CD14-positive monocyte (primary cell): ENCODE data around the gene OR1F1. TPM values are rescaled to one million over a fixed set of nuclear protein-coding genes. Genes with fewer than 3 reads are reported as not detected.
A peak's percentile ranks its signal among the peaks of the same experiment; 100 is the strongest.

ENCODE experiments used
- DNase-seq, 3 donors: peaks; one replicate each; pipeline ENCODE4 v3.0.0-alpha.2; 2011 to 2022
- H2AFZ ChIP-seq: 2 replicates; pipeline ENCODE4 v1.6.0; 2012; ENCODE audit warnings: mild to moderate bottlenecking, low read depth, low read length, inconsistent platforms; ENCODE audit not compliant: insufficient read depth, poor library complexity, severe bottlenecking
- H3K27ac ChIP-seq, 2 donors: 1 replicate in 1 of 2; 2 replicates in 1 of 2; pipeline ENCODE4 v1.5.1; 2012 to 2013; ENCODE audit warnings: low read length in 2 of 2, control low read depth in 1 of 2, inconsistent platforms in 1 of 2, low read depth in 1 of 2, mild to moderate bottlenecking in 1 of 2
- H3K27me3 ChIP-seq, 2 donors: one replicate each; pipeline versions ENCODE4 v1.6.0 to v1.6.1; 2011 to 2013; ENCODE audit warnings: low read length in 2 of 2; ENCODE audit not compliant: control insufficient read depth in 2 of 2, insufficient read depth in 2 of 2
- H3K36me3 ChIP-seq, 2 donors: replicated peaks in 1 of 2; 1 replicate in 1 of 2; 2 replicates in 1 of 2; pipeline versions ENCODE4 v1.5.1 to v1.6.1; 2012 to 2013; ENCODE audit warnings: low read length in 2 of 2, control low read depth in 1 of 2, inconsistent platforms in 1 of 2, mild to moderate bottlenecking in 1 of 2; ENCODE audit not compliant: insufficient read depth in 2 of 2, control insufficient read depth in 1 of 2
- H3K4me1 ChIP-seq, 2 donors: 1 replicate in 1 of 2; 2 replicates in 1 of 2; pipeline versions ENCODE4 v1.5.1 to v1.6.1; 2012 to 2013; ENCODE audit warnings: low read length in 2 of 2, control low read depth in 1 of 2, inconsistent platforms in 1 of 2, mild to moderate bottlenecking in 1 of 2, moderate library complexity in 1 of 2; ENCODE audit not compliant: insufficient read depth in 2 of 2, control insufficient read depth in 1 of 2
- H3K4me2 ChIP-seq: replicated peaks from 2 replicates; pipeline ENCODE3; 2012; ENCODE audit warnings: low read length, moderate library complexity, mild to moderate bottlenecking; ENCODE audit not compliant: poor library complexity, severe bottlenecking; ENCODE audit errors: extremely low read depth
- H3K4me3 ChIP-seq, 3 experiments: fragments of 200-600 bp in 1 of 3; sonication (generic) in 1 of 3; replicated peaks in 1 of 3; 1 replicate in 2 of 3; 2 replicates in 1 of 3; pipeline ENCODE4 v1.5.1; 2011 to 2013; ENCODE audit warnings: low read length in 3 of 3, mild to moderate bottlenecking in 3 of 3, control low read depth in 2 of 3, low read depth in 2 of 3, inconsistent platforms in 1 of 3, moderate library complexity in 1 of 3
- H3K79me2 ChIP-seq: 2 replicates; pipeline ENCODE4 v1.6.0; 2012; ENCODE audit warnings: mild to moderate bottlenecking, control low read depth, inconsistent platforms, low read length, moderate library complexity; ENCODE audit not compliant: insufficient read depth
- H3K9ac ChIP-seq: 2 replicates; pipeline ENCODE4 v1.6.0; 2017; ENCODE audit warnings: low read length, mild to moderate bottlenecking; ENCODE audit not compliant: insufficient read depth, poor library complexity, severe bottlenecking
- H3K9me3 ChIP-seq, 2 donors: replicated peaks in 1 of 2; 1 replicate in 1 of 2; 2 replicates in 1 of 2; pipeline versions ENCODE4 v1.5.1 to v1.6.1; 2012 to 2013; ENCODE audit warnings: low read length in 2 of 2, control low read depth in 1 of 2; ENCODE audit not compliant: control insufficient read depth in 1 of 2, insufficient read depth in 1 of 2
- H4K20me1 ChIP-seq: 2 replicates; pipeline ENCODE4 v1.6.0; 2012; ENCODE audit warnings: mild to moderate bottlenecking, low read length, control low read depth, moderate library complexity; ENCODE audit not compliant: insufficient read depth
- H3K27ac Mint-ChIP-seq, 7 donors: one replicate each; pipeline ENCODE4 v1.8.0; 2020; ENCODE audit warnings: mild to moderate bottlenecking in 7 of 7, mixed read lengths in 7 of 7, moderate library complexity in 6 of 7, inconsistent platforms in 2 of 7
- H3K27me3 Mint-ChIP-seq, 3 donors: one replicate each; pipeline ENCODE4 v1.8.0; 2021 to 2022; ENCODE audit warnings: low read depth in 3 of 3, mild to moderate bottlenecking in 3 of 3, mixed read lengths in 3 of 3, moderate library complexity in 3 of 3, inconsistent platforms in 1 of 3
- H3K36me3 Mint-ChIP-seq, 2 donors: one replicate each; pipeline ENCODE4 v1.8.0; 2020; ENCODE audit warnings: mixed read lengths in 2 of 2, inconsistent platforms in 1 of 2, mild to moderate bottlenecking in 1 of 2
- H3K4me1 Mint-ChIP-seq: one replicate; pipeline ENCODE4 v1.8.0; 2020; ENCODE audit warnings: mild to moderate bottlenecking, mixed read lengths
- H3K4me3 Mint-ChIP-seq, 2 donors: one replicate each; pipeline ENCODE4 v1.8.0; 2020; ENCODE audit warnings: mild to moderate bottlenecking in 2 of 2, mixed read lengths in 2 of 2, moderate library complexity in 1 of 2
- H3K9me3 Mint-ChIP-seq, 7 donors: one replicate each; pipeline ENCODE4 v1.8.0; 2020 to 2022; ENCODE audit warnings: mixed read lengths in 7 of 7, mild to moderate bottlenecking in 6 of 7, moderate library complexity in 6 of 7, inconsistent platforms in 2 of 7
- WGBS: methylation state at CpG from one replicate; pipeline ENCODE4 v1.1.5; 2013; ENCODE audit warnings: missing lambda C conversion rate; ENCODE audit not compliant: insufficient coverage; 5-methylcytosine and 5-hydroxymethylcytosine counted together
- intact Hi-C, 2 donors: fragments of 100-400 bp; cut with micrococcal nuclease; formaldehyde crosslinking; loops; one replicate each; pipeline versions ENCODE4 v1.15.0 to v1.15.1; 2023
- polyA plus RNA-seq, 3 donors: library from polyadenylated mRNA; depleted of rRNA in 1 of 3; unstranded in 2 of 3; stranded (reverse) in 1 of 3; fragments of 300-500 nt in 2 of 3; fragments of >200 nt in 1 of 3; fragmentation: Illumina TruSeq in 2 of 3; gene quantifications; 1 replicate in 2 of 3; 2 replicates in 1 of 3; pipeline ENCODE4 v1.2.3, GENCODE V29; 2012 to 2021
- TF ChIP-seq, protein P1 (sequence below): fragments of 200-600 bp; IDR thresholded peaks from one replicate; pipeline ENCODE4 v1.8.0; 2022; ENCODE audit warnings: antibody characterized with exemption, mild to moderate bottlenecking

OR1F1 gene
- polyA plus RNA-seq, 3 donors, result not detected

DNA sequence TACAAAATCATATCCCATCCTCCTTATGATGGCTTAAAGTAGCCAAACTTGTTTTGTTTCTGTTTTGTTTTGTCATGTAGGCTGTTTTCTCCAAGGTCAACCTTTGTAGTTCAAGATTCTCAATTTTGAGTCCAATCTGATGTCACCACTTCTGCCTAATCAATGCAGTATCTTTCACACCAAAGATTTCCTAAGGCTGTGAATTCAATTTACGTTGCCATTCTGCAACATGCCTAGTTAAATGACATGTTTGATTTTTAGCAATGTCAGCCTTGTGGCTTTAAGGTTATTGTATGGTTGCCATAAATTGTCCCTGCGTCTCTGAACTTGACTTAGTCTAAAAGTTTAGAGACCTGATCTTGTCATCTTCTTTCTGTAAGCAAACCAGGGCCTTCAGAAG lies 32.8 kb upstream of the OR1F1 start:
- H3K4me3 ChIP-seq, result no peak overlapping the region
- no peak overlapping the region for H2AFZ ChIP-seq
- peaks cover 45 to 52% of the 10 kb centered on the region in 2 donors for H3K4me1 ChIP-seq
- peak overlapping the region in 1 of 7 donors; percentile 62 for H3K27ac Mint-ChIP-seq
- H3K4me2 ChIP-seq, result no peak overlapping the region
- peaks cover 11 to 20% of the 10 kb centered on the region in 2 donors for H3K36me3 Mint-ChIP-seq
- H3K27me3 ChIP-seq, result peaks cover 9 to 81% of the 10 kb centered on the region in 2 donors
- peak overlapping the region in 1 of 2 donors; percentile 39 for H3K4me3 Mint-ChIP-seq
- no peak overlapping the region for H3K27ac ChIP-seq
- no peak for DNase-seq
- no peaks in the 10 kb centered on the region for H3K9me3 ChIP-seq
- peaks cover 0 to 35% (median 30%) of the 10 kb centered on the region in 7 donors for H3K9me3 Mint-ChIP-seq
- H3K4me1 Mint-ChIP-seq, result peaks cover 45% of the 10 kb centered on the region
- no peaks in the 10 kb centered on the region for H3K36me3 ChIP-seq
- TF ChIP-seq, protein P1, sequence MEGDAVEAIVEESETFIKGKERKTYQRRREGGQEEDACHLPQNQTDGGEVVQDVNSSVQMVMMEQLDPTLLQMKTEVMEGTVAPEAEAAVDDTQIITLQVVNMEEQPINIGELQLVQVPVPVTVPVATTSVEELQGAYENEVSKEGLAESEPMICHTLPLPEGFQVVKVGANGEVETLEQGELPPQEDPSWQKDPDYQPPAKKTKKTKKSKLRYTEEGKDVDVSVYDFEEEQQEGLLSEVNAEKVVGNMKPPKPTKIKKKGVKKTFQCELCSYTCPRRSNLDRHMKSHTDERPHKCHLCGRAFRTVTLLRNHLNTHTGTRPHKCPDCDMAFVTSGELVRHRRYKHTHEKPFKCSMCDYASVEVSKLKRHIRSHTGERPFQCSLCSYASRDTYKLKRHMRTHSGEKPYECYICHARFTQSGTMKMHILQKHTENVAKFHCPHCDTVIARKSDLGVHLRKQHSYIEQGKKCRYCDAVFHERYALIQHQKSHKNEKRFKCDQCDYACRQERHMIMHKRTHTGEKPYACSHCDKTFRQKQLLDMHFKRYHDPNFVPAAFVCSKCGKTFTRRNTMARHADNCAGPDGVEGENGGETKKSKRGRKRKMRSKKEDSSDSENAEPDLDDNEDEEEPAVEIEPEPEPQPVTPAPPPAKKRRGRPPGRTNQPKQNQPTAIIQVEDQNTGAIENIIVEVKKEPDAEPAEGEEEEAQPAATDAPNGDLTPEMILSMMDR, result no peak
- no peaks in the 10 kb centered on the region for H4K20me1 ChIP-seq
- intact Hi-C loops, result loop anchor here in 1 of 2 donors (10.0 kb wide), 2 partner anchors 50 to 300 kb away; no protein-coding TSS in a partner anchor
- 100% methylated on average over 1 of the region's 2 CpGs for WGBS
- H3K79me2 ChIP-seq, result no peaks in the 10 kb centered on the region
- no peak overlapping the region for H3K9ac ChIP-seq
- peaks cover 72 to 92% (median 87%) of the 10 kb centered on the region in 3 donors for H3K27me3 Mint-ChIP-seq

DNA sequence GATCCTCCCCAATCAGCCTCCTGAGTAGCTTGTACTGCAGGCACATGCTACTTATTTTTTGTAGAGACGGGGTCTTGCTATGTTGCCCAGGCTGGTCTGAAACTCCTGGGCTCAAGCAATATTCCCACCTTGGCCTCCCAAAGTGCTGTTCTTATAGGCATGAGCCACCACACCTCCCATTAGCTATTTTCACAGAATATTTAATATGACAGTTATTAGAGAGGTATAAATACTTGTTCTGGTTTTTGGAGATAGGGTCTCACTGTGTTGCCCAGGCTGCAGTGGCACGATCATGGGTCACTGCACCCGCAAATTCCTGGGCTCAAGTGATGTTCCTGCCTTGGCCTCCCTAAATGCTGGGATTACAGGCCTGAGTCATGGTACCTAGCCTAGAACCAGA lies 32.0 kb upstream of the OR1F1 start:
- WGBS, result 94% methylated on average over 2 of the region's 3 CpGs
- peaks cover 11 to 20% of the 10 kb centered on the region in 2 donors for H3K36me3 Mint-ChIP-seq
- Histone ChIP-seq H3K27ac (no peak overlapping the region), H3K36me3 (no peaks in the 10 kb centered on the region), H3K4me2 (no peak overlapping the region), H3K9ac (no peak overlapping the region), H3K79me2 (no peaks in the 10 kb centered on the region), H3K9me3 (no peaks in the 10 kb centered on the region), H3K4me1 (peaks cover 42 to 49% of the 10 kb centered on the region in 2 donors), H3K4me3 (no peak overlapping the region), H2AFZ (no peak overlapping the region), H4K20me1 (no peaks in the 10 kb centered on the region), H3K27me3 (peaks cover 9 to 82% of the 10 kb centered on the region in 2 donors)
- intact Hi-C loops, result loop anchor here in 1 of 2 donors (10.0 kb wide), 2 partner anchors 51 to 299 kb away; no protein-coding TSS in a partner anchor
- H3K27me3 Mint-ChIP-seq, result peaks cover 77 to 94% (median 90%) of the 10 kb centered on the region in 3 donors
- peak overlapping the region in 1 of 2 donors; percentile 63 for H3K4me3 Mint-ChIP-seq
- H3K27ac Mint-ChIP-seq, result peak overlapping the region in 1 of 7 donors; percentile 62
- TF ChIP-seq, protein P1, result no peak
- peaks cover 0 to 40% (median 30%) of the 10 kb centered on the region in 7 donors for H3K9me3 Mint-ChIP-seq
- peaks cover 44% of the 10 kb centered on the region for H3K4me1 Mint-ChIP-seq
- no peak for DNase-seq
